ENCODE measurements around the gene LRRC8C.

DNA sequence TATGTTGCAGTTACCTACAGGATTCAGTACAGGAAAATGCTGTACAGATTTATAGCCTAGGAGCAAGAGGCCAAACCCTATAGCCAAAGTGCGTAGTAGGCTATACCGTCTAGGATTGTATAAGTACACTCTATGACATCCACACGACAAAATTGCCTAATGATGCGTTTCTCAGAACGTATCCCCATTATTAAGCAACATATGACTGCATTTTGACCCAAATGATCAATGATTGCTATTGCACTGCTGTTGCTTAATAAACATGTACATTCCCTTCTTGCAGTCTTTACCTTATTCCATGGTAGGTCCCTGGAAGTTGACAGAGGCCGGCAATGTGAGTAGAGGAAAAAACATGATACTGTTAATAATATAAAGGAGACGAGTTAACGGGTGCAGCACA is 33.0 kb downstream of the LRRC8C start:
- TF ChIP-seq, protein P1, sequence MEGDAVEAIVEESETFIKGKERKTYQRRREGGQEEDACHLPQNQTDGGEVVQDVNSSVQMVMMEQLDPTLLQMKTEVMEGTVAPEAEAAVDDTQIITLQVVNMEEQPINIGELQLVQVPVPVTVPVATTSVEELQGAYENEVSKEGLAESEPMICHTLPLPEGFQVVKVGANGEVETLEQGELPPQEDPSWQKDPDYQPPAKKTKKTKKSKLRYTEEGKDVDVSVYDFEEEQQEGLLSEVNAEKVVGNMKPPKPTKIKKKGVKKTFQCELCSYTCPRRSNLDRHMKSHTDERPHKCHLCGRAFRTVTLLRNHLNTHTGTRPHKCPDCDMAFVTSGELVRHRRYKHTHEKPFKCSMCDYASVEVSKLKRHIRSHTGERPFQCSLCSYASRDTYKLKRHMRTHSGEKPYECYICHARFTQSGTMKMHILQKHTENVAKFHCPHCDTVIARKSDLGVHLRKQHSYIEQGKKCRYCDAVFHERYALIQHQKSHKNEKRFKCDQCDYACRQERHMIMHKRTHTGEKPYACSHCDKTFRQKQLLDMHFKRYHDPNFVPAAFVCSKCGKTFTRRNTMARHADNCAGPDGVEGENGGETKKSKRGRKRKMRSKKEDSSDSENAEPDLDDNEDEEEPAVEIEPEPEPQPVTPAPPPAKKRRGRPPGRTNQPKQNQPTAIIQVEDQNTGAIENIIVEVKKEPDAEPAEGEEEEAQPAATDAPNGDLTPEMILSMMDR (IDR thresholded peaks at IDR 0.05) = no peak
- no peak for TF ChIP-seq POLR2A (IDR thresholded peaks at IDR 0.05)
